GM21576 (cell line): ENCODE data around the gene RBP2.

Experiments used
- ATAC-seq: cut with Tn5 transposase; IDR thresholded peaks from one replicate; pipeline ENCODE4 v1.9.1; 2021; ENCODE audit warnings: mild to moderate bottlenecking, moderate library complexity; ENCODE audit not compliant: unreplicated experiment

RBP2 gene

DNA sequence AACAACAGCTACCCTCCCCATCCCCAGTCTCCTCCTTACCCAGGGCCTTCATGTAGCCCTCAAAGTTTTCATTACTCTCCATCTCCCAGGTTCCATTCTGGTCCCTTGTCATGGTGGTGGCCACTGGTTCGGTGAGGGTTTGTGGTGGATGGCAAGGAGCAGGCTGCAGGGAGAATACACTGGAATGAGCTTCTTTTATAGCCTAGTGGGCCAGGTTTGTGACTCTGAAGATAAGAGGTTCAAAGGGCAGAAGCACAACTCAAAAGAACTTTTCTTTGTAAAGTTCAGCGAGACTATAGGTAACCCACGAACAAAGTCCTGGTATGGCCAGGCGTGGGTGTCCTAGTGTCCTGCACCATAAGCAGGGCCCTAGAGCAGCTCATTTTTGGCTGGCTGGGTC, at the start of gene RBP2:
RBP2 (minus strand) TSS at position 169 of the 400 bp plus-strand sequence; CDS start at position 112, 57 bp downstream.
- ATAC-seq: no peak

DNA sequence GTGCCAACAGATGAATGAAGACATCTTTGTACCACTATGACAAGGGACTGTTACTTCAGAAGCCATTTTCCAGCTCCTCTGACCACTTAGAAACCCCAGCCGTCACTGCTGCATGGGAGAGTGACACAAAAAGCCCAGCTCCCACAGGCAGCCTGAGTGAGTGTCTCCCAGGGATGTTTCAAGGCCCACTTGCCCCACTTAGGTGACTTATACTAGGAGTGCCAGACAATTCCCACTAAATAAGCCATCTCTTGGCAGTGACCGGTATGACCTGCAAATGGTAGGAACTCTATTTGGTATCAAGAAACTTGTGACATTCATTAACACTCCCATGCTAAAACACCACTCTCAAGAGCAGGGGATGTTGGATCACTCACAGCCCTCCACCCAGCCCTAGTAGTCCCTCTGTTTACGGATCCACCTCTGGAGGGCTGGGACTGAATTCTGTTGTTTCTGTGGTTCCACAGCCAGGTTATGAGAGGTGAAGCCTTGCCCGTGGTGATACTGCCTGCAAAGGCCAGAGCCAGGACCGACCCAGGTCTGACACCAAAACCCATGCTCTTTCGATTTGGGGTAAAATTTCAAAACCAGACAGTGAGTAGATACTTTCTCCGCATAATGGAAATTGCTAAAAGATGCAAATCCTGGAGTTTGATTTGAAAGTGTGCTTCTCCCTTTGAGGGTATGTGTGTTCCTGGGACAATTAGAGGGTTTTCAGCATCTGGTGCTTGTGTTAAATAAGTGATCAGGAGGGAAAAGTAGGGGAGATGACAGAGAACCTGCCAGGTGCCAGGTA, 48.7 kb upstream of the RBP2 start:
- no peak for ATAC-seq

- no peak for ATAC-seq
These were observed 47.4 kb upstream of the RBP2 start for GRCh38 chr3:139523718-139524117.

GRCh38 chr3:139523166-139523565, 46.9 kb upstream of the RBP2 start:
- ATAC-seq: no peak

DNA sequence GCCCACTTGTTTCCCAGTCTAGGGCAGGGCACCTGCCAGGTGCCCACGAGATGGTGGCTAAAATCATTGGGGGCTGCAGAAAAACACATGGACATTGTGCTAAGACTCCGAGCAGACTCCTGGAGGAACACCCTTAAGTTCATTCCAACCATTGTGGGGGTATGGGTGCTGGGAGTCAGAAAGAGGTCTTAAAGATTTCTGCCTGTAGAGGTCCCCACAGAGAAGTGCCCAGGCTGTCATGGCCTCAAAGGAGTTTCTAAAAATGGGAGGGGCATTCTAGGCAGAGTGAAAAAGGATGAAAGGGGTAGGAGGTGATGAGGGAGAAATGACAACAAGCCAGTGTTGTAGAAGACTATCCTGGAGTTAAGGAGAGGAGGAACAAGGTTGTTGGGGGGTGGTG, 46.1 kb upstream of the RBP2 start:
- no peak for ATAC-seq

GRCh38 chr3:139521816-139522215, 45.5 kb upstream of the RBP2 start:
- no peak for ATAC-seq

DNA sequence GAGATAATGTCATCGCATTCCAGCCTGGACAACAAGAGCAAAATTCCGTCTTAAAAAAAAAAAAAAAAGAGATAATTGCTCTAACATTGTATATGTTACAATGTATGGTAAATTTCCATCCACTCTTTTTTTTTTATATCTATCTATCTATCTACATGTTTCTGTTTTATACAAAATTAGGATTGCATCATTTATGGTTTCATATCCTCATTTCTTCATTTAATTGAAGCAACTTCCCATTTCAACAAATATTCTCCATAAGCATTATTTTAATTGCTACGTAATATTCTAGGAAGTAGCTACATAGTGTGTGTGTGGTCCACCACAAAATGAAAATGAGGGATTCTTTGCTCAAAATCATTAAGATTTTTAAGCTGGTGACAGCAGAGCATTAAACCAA, 44.8 kb upstream of the RBP2 start:
- no peak for ATAC-seq

GRCh38 chr3:139519998-139520737, 43.9 kb upstream of the RBP2 start:
- no peak for ATAC-seq

GRCh38 chr3:139518926-139519842, 42.9 kb upstream of the RBP2 start:
- ATAC-seq: no peak

- ATAC-seq: no peak
These were observed 42.0 kb upstream of the RBP2 start for GRCh38 chr3:139518306-139518705.

DNA sequence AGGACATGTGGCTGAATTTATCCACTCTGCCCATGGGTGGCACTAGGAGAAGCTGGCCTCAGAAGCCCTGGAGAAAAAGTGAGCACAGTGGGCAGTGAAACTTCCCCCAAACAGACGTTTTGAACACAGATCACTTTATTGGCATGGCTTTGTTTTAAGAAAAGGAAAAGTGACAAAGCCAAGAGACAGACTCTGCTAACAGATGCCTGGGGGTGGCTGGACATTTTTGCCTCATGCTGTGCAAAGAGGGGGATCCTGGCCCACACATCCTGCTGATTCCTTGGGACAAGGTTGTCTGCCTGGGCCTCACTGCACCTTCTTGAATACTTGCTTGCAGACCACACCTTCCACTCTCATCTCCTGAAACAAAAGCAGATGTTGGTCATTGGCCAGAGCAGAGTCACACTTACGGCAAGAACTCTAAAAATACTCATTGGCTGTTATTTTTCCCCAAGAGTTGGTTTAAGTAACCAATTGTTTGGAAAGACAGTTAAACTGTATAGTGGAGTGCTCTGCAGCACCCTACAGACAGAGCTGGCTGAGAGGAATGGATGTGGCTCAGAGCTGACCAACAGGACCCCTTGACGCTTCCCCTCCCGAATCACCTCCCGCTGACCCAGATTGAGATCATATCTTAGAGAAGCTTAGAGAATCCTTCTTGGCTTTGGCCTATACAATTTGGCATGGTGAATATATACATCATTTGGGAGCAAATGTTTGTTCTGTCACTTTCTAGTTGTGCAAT, 41.2 kb upstream of the RBP2 start:
- no peak for ATAC-seq

- no peak for ATAC-seq
These were observed 38.4 kb upstream of the RBP2 start for GRCh38 chr3:139514741-139515140.

GRCh38 chr3:139509631-139510030, 33.3 kb upstream of the RBP2 start:
- ATAC-seq: no peak

- ATAC-seq: no peak
These were observed 30.4 kb upstream of the RBP2 start for GRCh38 chr3:139506766-139507165.

GRCh38 chr3:139505829-139506386, 29.6 kb upstream of the RBP2 start:
- no peak for ATAC-seq

- no peak for ATAC-seq
These were observed 23.2 kb upstream of the RBP2 start for GRCh38 chr3:139499536-139499935.

DNA sequence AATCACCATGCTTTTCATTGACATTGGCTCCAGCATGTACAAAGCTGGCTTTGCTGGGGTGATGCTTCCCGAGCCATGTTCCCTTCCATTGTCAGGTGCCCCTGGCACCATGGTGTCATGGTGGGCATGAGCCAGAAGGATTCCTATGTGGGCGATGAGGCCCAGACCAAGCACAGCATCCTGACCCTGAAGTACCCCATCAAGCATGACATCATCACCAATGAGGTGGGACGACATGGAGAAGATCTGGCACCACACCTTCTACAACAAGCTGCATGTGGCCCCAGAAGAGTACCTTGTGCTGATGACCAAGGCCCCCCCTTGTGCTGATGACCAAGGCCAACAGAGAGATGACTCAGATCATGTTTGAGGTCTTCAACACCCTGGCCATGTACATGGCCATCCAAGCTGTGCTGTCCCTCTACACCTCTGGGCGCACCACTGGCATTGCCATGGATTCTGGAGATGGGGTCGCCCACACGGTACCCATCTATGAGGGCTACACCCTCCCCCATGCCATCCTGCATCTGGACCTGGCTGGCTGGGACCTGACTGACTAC, 17.6 kb upstream of the RBP2 start:
- no peak for ATAC-seq

DNA sequence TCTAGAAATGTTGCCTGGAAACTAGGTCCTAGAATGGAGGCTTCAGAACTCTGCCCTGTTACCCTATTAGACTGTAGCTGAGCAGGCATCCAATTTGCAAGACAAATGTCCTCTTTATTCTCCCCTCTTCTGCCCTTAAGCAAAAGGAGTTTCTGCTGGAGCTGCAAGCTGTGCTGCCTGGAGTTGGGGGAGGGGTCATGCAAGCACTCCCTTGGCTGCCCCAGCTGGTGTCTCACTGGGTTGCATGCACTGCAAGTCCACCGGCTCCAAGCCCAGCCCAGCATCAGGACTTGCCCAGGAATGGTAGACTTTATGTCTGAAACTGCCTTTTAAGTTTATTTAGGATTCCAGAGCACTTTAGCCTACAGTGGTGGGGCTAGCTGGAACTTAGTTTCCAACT, 15.7 kb upstream of the RBP2 start:
- ATAC-seq: no peak

- ATAC-seq: no peak
These were observed 14.8 kb upstream of the RBP2 start for GRCh38 chr3:139491027-139491700.
